HG03442 (cell line): ENCODE results near the gene MPRIP.

ENCODE experiments used
- ATAC-seq: cut with Tn5 transposase; IDR thresholded peaks from one replicate; pipeline ENCODE4 v1.9.1; 2021; ENCODE audit warnings: mild to moderate bottlenecking, moderate library complexity; ENCODE audit not compliant: unreplicated experiment

MPRIP gene

DNA sequence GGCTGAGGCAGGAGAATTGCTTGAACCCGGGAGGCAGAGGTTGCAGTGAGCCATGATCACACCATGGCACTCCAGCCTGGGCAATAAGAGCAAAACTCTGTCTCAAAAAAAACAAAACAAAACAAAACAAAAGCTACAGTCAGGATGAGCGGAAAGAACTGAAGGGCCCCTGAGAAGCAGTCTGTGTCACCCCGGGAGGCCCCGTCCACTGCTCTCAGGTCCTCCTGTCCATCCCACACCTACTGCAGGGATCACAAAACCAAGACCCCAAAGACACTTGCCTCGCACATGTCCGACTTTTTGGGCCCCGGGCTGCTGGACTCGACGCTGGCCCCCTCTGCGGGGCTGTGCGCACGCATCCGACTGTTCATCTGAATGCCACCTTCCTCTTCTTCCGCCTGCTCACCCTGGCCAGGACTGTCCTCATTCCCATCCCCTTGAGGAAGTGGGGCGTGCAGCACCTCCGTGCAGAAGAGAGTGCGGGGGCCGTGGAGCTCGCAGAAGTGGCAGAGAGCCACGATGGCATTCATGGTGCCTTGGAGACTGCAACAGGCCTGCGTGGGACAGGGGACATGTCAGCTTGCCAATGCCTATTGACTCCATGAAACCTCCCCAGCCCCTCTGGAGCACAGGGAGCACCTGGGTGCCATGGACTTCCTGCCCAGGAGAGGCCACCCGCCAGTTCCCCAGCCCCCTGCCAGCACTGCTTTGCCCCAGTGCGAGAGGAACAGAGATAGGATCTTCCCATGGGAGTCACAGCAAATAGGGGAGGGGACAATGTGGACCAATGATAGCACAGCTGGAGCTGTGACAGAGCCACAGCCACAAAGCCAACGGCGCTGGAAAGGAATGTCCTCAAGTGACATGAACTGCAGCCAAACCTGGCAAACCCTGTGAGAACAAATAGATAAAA, 185.6 kb downstream of the MPRIP start:
- no peak for ATAC-seq

DNA sequence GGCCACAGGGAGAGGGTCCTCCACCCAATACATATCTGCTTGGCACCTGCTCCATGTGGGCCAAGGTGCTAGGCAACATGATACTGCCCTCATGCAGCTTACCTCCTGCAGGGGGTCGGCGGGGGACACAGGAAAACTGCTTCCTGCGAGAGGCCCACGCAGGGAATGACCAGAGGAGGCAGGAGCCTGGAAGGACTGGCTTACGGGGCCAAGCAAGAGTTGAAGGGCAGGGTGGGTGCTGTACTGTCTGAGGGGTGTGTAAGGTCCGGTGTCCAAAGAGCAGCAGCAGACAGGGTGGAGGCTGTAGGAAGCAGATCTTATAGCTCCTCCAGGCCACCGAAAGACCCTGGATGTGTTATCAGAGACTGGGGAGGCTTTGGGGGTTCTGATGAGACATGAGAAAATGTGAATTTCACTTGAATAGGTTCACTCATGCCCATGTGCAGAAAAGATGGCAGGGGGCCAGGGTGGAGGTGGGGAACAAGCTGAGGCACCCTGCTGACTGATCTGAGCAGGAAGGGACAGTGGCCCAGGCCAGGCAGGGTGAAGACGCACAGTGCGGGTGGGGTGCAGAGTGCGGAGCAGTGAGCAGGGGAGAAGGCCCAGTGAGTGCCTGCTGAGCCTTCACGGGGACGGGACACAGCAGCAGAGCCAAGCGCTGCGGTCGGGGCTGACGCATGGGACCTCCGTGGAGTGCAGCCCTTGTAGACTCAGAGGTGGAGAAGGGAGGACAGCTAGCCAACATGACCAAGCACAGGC, 186.4 kb downstream of the MPRIP start:
- no peak for ATAC-seq

DNA sequence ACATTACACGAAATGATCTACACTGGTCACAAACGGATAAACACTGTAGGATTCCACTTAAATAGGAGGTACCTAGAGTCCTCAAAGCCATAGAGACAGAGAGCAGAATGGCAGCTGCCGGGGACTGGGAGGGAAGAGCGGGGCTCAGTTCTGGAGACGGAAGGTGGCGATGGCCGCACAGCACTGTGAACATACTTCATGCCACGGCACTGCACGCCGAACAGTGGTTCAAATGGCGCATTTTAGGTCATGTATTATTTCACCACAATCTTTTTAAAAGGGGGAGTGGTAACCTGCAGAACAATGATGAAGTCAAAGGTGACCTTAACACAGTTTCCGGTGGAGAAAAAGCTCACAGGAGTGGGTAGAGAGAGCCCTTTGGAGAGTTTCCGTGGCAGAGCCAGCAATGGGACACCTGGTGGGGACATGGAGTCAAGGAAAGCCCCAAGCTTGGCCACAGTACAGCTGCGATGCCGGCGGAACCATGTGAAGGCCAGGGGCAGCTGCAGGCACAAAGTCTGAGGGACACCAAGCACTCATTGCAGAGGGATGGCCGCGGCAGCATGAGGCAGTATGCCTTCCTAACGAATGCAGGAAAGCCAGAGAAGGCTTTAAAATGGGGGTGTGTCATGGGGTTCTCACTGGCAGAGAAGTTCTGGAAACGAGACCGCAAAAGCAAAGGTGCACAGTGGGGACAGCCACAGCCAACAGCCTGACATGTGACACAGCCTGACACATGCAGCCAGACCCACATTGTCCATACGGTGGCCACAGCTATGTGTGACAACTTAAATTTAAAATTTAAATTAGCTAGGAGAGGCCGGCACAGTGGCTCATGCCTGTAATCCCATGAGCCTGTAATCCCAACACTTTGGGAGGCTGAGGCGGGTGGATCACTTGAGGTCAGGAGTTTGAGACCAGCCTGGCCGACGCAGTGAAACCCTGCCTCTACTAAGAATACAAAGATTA, 187.4 kb downstream of the MPRIP start:
- ATAC-seq = no peak

- ATAC-seq = no peak
Measured at GRCh38 chr17:17231621-17232302, 189.5 kb downstream of the MPRIP start.

DNA sequence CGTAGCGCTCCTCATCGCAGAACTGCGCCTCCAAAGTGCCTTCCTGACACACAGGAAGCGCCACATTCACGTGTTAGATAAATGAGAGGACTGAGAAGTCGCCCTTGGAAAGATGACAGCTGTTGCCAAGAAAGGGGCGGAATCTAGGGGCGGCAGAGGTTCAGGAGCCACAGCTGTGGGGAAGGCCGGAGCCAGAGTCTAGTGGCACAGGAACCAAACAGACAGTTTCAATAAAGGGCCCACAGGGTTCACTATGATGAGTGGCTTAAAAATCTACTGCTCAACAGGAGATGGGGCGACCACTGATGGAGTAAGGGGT, 190.0 kb downstream of the MPRIP start:
- no peak for ATAC-seq

DNA sequence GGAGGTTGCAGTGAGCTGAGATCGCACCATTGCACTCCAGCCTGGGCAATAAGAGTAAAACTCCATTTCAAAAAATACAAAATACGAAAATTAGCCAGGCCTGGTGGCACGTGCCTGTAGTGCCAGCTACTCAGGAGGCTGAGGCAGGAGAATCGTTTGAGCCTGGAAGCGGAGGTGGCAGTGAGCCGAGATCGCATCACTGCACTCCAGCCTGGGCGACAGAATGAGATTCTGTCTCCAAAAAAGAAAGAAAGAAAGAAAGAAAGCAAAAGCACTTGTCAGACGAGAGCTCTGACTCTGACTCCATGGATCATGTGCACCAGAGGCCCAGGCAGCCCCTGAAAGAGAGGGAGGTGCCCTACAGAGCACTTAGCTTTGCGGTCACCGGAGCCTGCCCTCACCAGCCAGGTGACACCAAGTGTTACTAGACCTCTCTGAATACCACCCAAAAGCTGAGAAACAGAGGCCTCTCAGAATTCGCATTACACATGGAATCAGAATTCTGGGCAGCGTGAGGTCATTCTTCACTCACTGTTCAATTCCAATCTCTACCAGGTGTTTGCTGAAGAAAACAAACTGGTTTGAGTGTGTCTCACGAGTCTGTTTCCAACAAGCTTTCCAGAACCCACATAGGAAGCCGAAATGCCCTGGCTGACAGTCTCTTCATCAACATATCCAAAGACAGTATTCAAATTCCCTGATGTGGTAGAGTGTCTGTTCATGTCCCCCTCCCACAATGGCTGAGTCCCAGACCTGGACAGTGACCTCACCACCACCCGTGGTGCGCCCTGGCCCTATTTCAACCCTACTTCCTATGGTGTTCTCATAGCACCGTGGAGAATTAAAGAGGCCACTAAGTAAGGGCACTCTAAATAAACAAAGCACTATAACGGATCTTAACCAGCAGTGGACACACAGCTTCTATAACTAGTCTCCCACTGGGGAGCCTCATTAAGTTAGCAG, 193.2 kb downstream of the MPRIP start:
- no peak for ATAC-seq

DNA sequence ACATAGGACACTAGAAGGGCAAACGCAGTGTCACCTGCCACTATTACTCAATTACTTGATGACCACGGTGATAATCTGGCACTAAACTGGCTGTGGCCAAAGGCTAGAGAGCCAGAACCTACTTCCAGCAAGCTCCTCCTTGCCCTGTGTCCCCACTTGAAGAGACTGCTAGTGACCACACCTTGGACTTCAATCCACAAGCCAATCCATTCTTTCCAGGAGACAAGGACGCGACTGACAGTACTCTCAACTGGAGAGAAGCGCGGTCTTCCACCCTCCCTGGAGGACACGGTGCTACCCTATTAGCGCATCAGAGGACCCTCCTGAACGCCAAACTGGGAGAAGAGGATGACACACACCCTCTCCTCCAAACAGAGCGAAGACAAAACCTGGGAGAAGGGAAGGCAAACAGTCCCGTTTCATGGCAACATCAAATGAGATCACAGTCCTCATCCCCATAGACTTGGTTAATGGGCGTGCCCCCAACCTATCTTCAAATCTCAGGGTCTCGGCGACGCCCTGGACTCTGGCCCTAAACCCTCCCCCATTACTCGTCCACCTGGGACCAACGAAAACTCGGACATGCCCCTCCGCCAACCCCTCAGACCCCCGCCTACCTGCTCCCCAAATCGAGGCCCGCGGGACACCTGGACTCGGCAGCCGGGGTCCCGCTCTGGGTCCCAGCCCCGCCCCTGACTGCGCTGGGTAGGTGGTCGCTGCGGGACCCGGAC, 194.2 kb downstream of the MPRIP start:
- no peak for ATAC-seq

- peak; percentile 74 for ATAC-seq
Measured at GRCh38 chr17:17237026-17237799, 195.0 kb downstream of the MPRIP start, which contains the start of gene FLCN. Gene FLCN, minus strand, starts transcription at chr17:17237168. Its CDS starts 9,031 bp downstream, at chr17:17228137.

DNA sequence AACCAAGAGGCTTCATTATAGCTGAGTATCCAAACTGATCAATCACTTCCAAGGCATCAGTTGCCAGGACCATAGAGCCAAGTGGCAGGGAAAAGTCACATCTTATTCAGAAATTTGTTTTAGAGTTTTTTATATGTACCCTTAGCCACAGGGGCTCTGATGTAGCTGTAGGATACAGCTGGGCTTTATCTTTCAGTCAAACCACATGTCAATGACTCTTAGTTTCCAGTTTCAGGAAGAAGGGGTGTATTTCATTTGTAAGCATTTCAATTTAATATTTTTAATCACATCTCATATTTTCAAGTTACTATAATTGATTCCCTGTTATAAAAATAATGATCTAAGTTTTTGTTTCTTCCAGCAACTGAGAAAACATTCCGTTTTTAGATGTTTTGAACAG, 197.6 kb downstream of the MPRIP start:
- no peak for ATAC-seq

GRCh38 chr17:17241656-17242055, 199.4 kb downstream of the MPRIP start:
- ATAC-seq = no peak

DNA sequence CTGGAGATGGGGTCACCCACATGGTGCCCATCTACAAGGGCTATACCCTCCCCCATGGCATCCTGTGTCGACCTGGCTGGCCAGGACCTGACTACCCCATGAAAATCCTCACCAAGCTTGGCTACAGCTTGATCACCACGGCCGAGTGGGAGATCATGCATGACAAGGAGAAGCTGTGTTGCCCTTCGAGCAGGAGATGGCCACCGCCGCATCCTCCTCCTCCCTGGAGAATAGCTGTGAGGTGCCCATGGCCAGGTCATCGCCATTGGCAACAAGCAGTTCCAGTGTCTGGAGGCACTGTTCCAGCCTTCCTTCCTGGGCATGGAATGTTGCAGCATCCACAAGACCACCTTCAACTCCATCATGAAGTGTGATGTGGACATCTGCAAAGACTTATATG, 200.0 kb downstream of the MPRIP start:
- no peak for ATAC-seq
